ENCODE data around the gene TOE1. TPM values are rescaled to one million over a fixed set of nuclear protein-coding genes. Genes with fewer than 3 reads are reported as not detected.

TOE1 gene
- total and polyA plus RNA-seq, 9 of the 15 experiments (the other 6 are each of a cell fraction or from before 2014, with no cell fraction given): 32.1 to 85.7 (median 38.0) TPM

- in situ Hi-C loops (cut with MboI): no loop called here
- CTCF ChIA-PET (ENCODE audit: low intra/inter-chr PET ratio): interaction anchor here (0.6 kb wide), 1 partner anchor 164 kb away, joined by 3 read pairs; the partner anchor contains the start of genes CCDC163 and MMACHC
Measured at GRCh38 chr1:45335855-45336324, 4.1 kb upstream of the TOE1 start.

More at GRCh38 chr1:45335855-45336324, 4.1 kb upstream of the TOE1 start:
- DNase-seq (ENCODE audit: extremely low read depth in 1 of 4, low spot score in 3 of 4): no peak
- H3K9me3 ChIP-seq (replicated peaks; ENCODE audit: control insufficient read depth, insufficient read depth, low read depth, low read length): peaks cover 9% of the 10 kb centered on the region
- H3K4me3 ChIP-seq: no peak overlapping the region
- no peak overlapping the region for H2AFZ ChIP-seq (ENCODE audit: low read depth, low read length)
- H4K20me1 ChIP-seq (replicated peaks; ENCODE audit: control insufficient read depth, insufficient read depth, low read length): peaks cover under 1% of the 10 kb centered on the region; the same call in 1 of the 2 replicates
- no peak for TF ChIP-seq ERF (CRISPR knock-in tag; IDR thresholded peaks at IDR 0.05)
- TF ChIP-seq ZBTB34 (CRISPR knock-in tag; IDR thresholded peaks at IDR 0.05): no peak
- no peak for TF ChIP-seq ZBTB2 (IDR thresholded peaks at IDR 0.05)
- ATAC-seq: no peak
- WGBS (ENCODE audit: insufficient coverage, low coverage, missing lambda C conversion rate): 86% methylated on average over 4 of the region's 4 CpGs
- no peaks in the 10 kb centered on the region for H3K27me3 ChIP-seq (ENCODE audit: control insufficient read depth in 2 of 2, insufficient read depth in 2 of 2, low read length in 2 of 2)
- H3K4me1 ChIP-seq (replicated peaks in 1 of 2; ENCODE audit: control insufficient read depth in 2 of 2, insufficient read depth in 2 of 2, low read length in 2 of 2): peaks cover 7 to 10% of the 10 kb centered on the region in 2 experiments; a peak in 4 of 5 replicates
- peaks cover 35% of the 10 kb centered on the region for H3K36me3 ChIP-seq (ENCODE audit: control insufficient read depth, insufficient read depth, low read length)
- FAIRE-seq: no peak
- H3K9me1 ChIP-seq (ENCODE audit: control insufficient read depth, insufficient read depth, low read length): peaks cover under 1% of the 10 kb centered on the region
- no peak overlapping the region for H3K4me2 ChIP-seq (ENCODE audit: insufficient read depth, low read length)
- peaks cover 29% of the 10 kb centered on the region for H3K79me2 ChIP-seq (ENCODE audit: control insufficient read depth, insufficient read depth, low read length)
- BruUV-seq (replicated peaks): no TSS peak
- H3K9ac ChIP-seq (ENCODE audit: insufficient read depth in 1 of 2, low read depth in 2 of 2, low read length in 2 of 2): no peak overlapping the region
- H3K27ac ChIP-seq (ENCODE audit: extremely low read depth, low read depth, low read length): no peak overlapping the region
- POLR2A ChIA-PET: interaction anchor here (0.8 to 1.2 kb wide), 5 partner anchors 8 to 300 kb away, joined by 3 to 4 read pairs (median 3); no protein-coding TSS in a partner anchor
- intact Hi-C loops (cut with micrococcal nuclease): no loop called here

Data from K562 (cell line).